Measurements from ENCODE around the gene IL36G.

Gene IL36G

GRCh38 chr2:113025737-113026136, 47.9 kb downstream of the IL36G start:
- DNase-seq, result no peak

- no peak for DNase-seq
Measured at GRCh38 chr2:113027691-113028090, 49.9 kb downstream of the IL36G start.

GRCh38 chr2:113028112-113028511, 50.3 kb downstream of the IL36G start:
- DNase-seq, result no peak

- no peak for DNase-seq
Measured at GRCh38 chr2:113032737-113033136, 54.9 kb downstream of the IL36G start.

GRCh38 chr2:113034016-113034415, 56.2 kb downstream of the IL36G start:
- DNase-seq, result no peak

All from NCI-H526 (cell line).